Smooth muscle cell (in vitro differentiated cells): ENCODE measurements around the gene MIB2. TPM values are rescaled to one million over a fixed set of nuclear protein-coding genes. Genes with fewer than 3 reads are reported as not detected.

Experiments
- DNase-seq: peaks from one replicate; lab custom pipeline; 2025; ENCODE audit not compliant: unreplicated experiment; lab: John Stamatoyannopoulos, UW
- H2AFZ ChIP-seq: fragments of 200-600 bp; sonication (generic); 2 replicates; pipeline ENCODE4 v1.6.0; 2016; ENCODE audit warnings: antibody characterized with exemption, low read depth, mild to moderate bottlenecking
- H3F3A ChIP-seq: fragments of 200-600 bp; sonication (generic); 2 replicates; pipeline ENCODE4 v1.6.0; 2017; ENCODE audit warnings: antibody characterized with exemption, low read depth
- H3K27ac ChIP-seq: fragments of 200-600 bp; sonication (generic); 2 replicates; pipeline ENCODE4 v1.5.1; 2016; ENCODE audit warnings: low read depth, mild to moderate bottlenecking
- H3K27me3 ChIP-seq: fragments of 200-600 bp; sonication (generic); 2 replicates; pipeline ENCODE4 v1.6.1; 2016; ENCODE audit warnings: low read depth, mild to moderate bottlenecking
- H3K36me3 ChIP-seq: fragments of 200-600 bp; sonication (generic); 2 replicates; pipeline ENCODE4 v1.5.1; 2016; ENCODE audit warnings: low read depth
- H3K4me1 ChIP-seq: fragments of 200-600 bp; sonication (generic); 2 replicates; pipeline ENCODE4 v1.5.1; 2016; ENCODE audit warnings: low read depth
- H3K4me2 ChIP-seq: fragments of 200-600 bp; sonication (generic); 2 replicates; pipeline ENCODE4 v1.6.0; 2016; ENCODE audit warnings: mild to moderate bottlenecking
- H3K4me3 ChIP-seq: fragments of 200-600 bp; sonication (generic); 2 replicates; pipeline ENCODE4 v1.5.1; 2016; ENCODE audit warnings: mild to moderate bottlenecking
- H3K79me2 ChIP-seq: fragments of 200-600 bp; sonication (generic); 2 replicates; pipeline ENCODE4 v1.6.0; 2016; ENCODE audit warnings: low read depth, mild to moderate bottlenecking
- H3K9ac ChIP-seq: fragments of 200-600 bp; sonication (generic); 2 replicates; pipeline ENCODE4 v1.6.0; 2016; ENCODE audit warnings: low read depth
- H3K9me3 ChIP-seq: fragments of 200-600 bp; sonication (generic); replicated peaks from 2 replicates; pipeline ENCODE4 v1.5.1; 2016; ENCODE audit warnings: low read depth
- H4K20me1 ChIP-seq: fragments of 200-600 bp; sonication (generic); 2 replicates; pipeline ENCODE4 v1.6.0; 2016; ENCODE audit warnings: low read depth
- CTCF ChIP-seq: fragments of 200-600 bp; sonication (generic); IDR thresholded peaks from 2 replicates; pipeline ENCODE4 v1.5.1; 2017; ENCODE audit warnings: borderline replicate concordance, mild to moderate bottlenecking, antibody characterized with exemption; ENCODE audit not compliant: insufficient read depth, poor library complexity, severe bottlenecking
- WGBS: methylation state at CpG from one replicate; pipeline ENCODE4 v1.1.7; 2016; ENCODE audit warnings: low lambda C conversion rate; 5-methylcytosine and 5-hydroxymethylcytosine counted together
- polyA plus RNA-seq: library from polyadenylated mRNA; unstranded; fragments of >200 nt; fragmentation: Nextera tagmentation; extraction: Ambion mirVana; gene quantifications from 2 replicates; pipeline ENCODE4 v1.2.1, GENCODE V29; 2016
- total RNA-seq: library from RNA; depleted of rRNA; stranded (reverse); fragments of >200 nt; gene quantifications from 2 replicates; pipeline ENCODE4 v1.2.3, GENCODE V29; 2014

MIB2 gene
- total and polyA plus RNA-seq, 2 experiments from 2014 or later: 42.7 to 61.2 TPM

- Histone ChIP-seq H4K20me1 (peaks cover 94% of the 10 kb centered on the region), H3K4me2 (no peak overlapping the region), H3K9me3 (no peaks in the 10 kb centered on the region), H2AFZ (no peak overlapping the region), H3K4me1 (peaks cover 6% of the 10 kb centered on the region), H3K27ac (peak overlapping the region; percentile 11), H3K36me3 (no peaks in the 10 kb centered on the region), H3K27me3 (no peaks in the 10 kb centered on the region), H3K79me2 (peaks cover 99% of the 10 kb centered on the region), H3F3A (peaks cover 16% of the 10 kb centered on the region), H3K4me3 (no peak overlapping the region), H3K9ac (no peak overlapping the region)
- TF ChIP-seq CTCF: no peak
- DNase-seq: no peak
- WGBS: 94% methylated on average over 7 of the region's 7 CpGs
These were observed 46.0 kb upstream of the MIB2 start for GRCh38 chr1:1569341-1569740.

GRCh38 chr1:1573843-1574720, 41.2 kb upstream of the MIB2 start:
- H4K20me1 ChIP-seq: peaks cover 46% of the 10 kb centered on the region
- peak overlapping the region; percentile 99 for H3K9ac ChIP-seq
- H3K36me3 ChIP-seq: no peaks in the 10 kb centered on the region
- peaks cover 6% of the 10 kb centered on the region for H3K4me1 ChIP-seq
- peak overlapping the region; percentile 99 for H3K27ac ChIP-seq
- peak; percentile 21 for TF ChIP-seq CTCF
- no peaks in the 10 kb centered on the region for H3K9me3 ChIP-seq
- peak; percentile 76 for DNase-seq
- H3K4me3 ChIP-seq: peak overlapping the region; percentile 100
- peak overlapping the region; percentile 94 for H3K4me2 ChIP-seq
- H2AFZ ChIP-seq: peak overlapping the region; percentile 73
- WGBS: 2% methylated on average over 78 of the region's 96 CpGs
- peaks cover 53% of the 10 kb centered on the region for H3K79me2 ChIP-seq
- H3F3A ChIP-seq: peaks cover 16% of the 10 kb centered on the region
- H3K27me3 ChIP-seq: no peaks in the 10 kb centered on the region

- TF ChIP-seq CTCF: no peak
- Histone ChIP-seq H3K9me3 (no peaks in the 10 kb centered on the region), H3K27me3 (no peaks in the 10 kb centered on the region), H3K9ac (peak within 1 kb of the TSS; percentile 99), H3K4me3 (peak within 1 kb of the TSS; percentile 100), H3K4me2 (peak within 1 kb of the TSS; percentile 94), H3K79me2 (peaks cover 45% of the 10 kb centered on the region), H3K4me1 (peaks cover 6% of the 10 kb centered on the region), H3F3A (peaks cover 11% of the 10 kb centered on the region), H2AFZ (peak within 1 kb of the TSS; percentile 73), H3K36me3 (no peaks in the 10 kb centered on the region), H4K20me1 (peaks cover 38% of the 10 kb centered on the region), H3K27ac (peak within 1 kb of the TSS; percentile 99)
- 1% methylated on average over 87 of the region's 87 CpGs for WGBS
- DNase-seq: peak; percentile 76
These were observed 40.4 kb upstream of the MIB2 start, which contains the start of gene SSU72 for GRCh38 chr1:1574721-1575537. Gene SSU72 (minus strand): TSS chr1:1574863. CDS start chr1:1574557, 306 bp downstream.
